ENCODE measurements around the gene RPS16.

RPS16 gene

GRCh38 chr19:39408392-39409207 is 27.1 kb downstream of the RPS16 start:
- no peak for DNase-seq (ENCODE audit: low read depth in 1 of 2, low spot score in 1 of 2)

GRCh38 chr19:39407660-39408391 is 27.9 kb downstream of the RPS16 start:
- DNase-seq (ENCODE audit: low read depth in 1 of 2, low spot score in 1 of 2): no peak

GRCh38 chr19:39407410-39407659 is 28.4 kb downstream of the RPS16 start:
- DNase-seq (ENCODE audit: low read depth in 1 of 2, low spot score in 1 of 2): no peak

- DNase-seq (ENCODE audit: low read depth in 1 of 2, low spot score in 1 of 2): peak; percentile 78 to 82
Measured at GRCh38 chr19:39406656-39407409, 28.9 kb downstream of the RPS16 start, which contains the start of gene ZFP36. TSS of gene ZFP36 (plus strand) at chr19:39406847. CDS start at chr19:39406905, 58 bp downstream.

GRCh38 chr19:39405958-39406655 is 29.6 kb downstream of the RPS16 start:
- DNase-seq (ENCODE audit: low read depth in 1 of 2, low spot score in 1 of 2): peak; percentile 65 to 80

- no peak for DNase-seq (ENCODE audit: low read depth in 1 of 2, low spot score in 1 of 2)
Measured at GRCh38 chr19:39405261-39405957, 30.3 kb downstream of the RPS16 start.

GRCh38 chr19:39403331-39404312 is 32.1 kb downstream of the RPS16 start:
- peak; percentile 84 to 93 for DNase-seq (ENCODE audit: low read depth in 1 of 2, low spot score in 1 of 2)

GRCh38 chr19:39402346-39403300 is 33.1 kb downstream of the RPS16 start:
- peak in 1 of 2 donors; percentile 82 for DNase-seq (ENCODE audit: low read depth in 1 of 2, low spot score in 1 of 2)

- peak in 1 of 2 donors; percentile 69 for DNase-seq (ENCODE audit: low read depth in 1 of 2, low spot score in 1 of 2)
Measured at GRCh38 chr19:39401549-39402345, 34.0 kb downstream of the RPS16 start.

- no peak for DNase-seq (ENCODE audit: low read depth in 1 of 2, low spot score in 1 of 2)
Measured at GRCh38 chr19:39401070-39401548, 34.6 kb downstream of the RPS16 start.

- DNase-seq (ENCODE audit: low read depth in 1 of 2, low spot score in 1 of 2): no peak
Measured at GRCh38 chr19:39400061-39400460, 35.7 kb downstream of the RPS16 start.

GRCh38 chr19:39399668-39400050 is 36.1 kb downstream of the RPS16 start:
- no peak for DNase-seq (ENCODE audit: low read depth in 1 of 2, low spot score in 1 of 2)

- DNase-seq (ENCODE audit: low read depth in 1 of 2, low spot score in 1 of 2): peak in 1 of 2 donors; percentile 59
Measured at GRCh38 chr19:39398297-39398864, 37.4 kb downstream of the RPS16 start.

- peak; percentile 91 to 92 for DNase-seq (ENCODE audit: low read depth in 1 of 2, low spot score in 1 of 2)
Measured at GRCh38 chr19:39397360-39398296, 38.1 kb downstream of the RPS16 start.

- peak; percentile 82 to 95 for DNase-seq (ENCODE audit: low read depth in 1 of 2, low spot score in 1 of 2)
Measured at GRCh38 chr19:39390751-39391437, 44.9 kb downstream of the RPS16 start, which contains the start of the genes MED29 and PAF1. TSS of gene MED29 (plus strand) at chr19:39391378. CDS start at chr19:39391423, 45 bp downstream. TSS of gene PAF1 (minus strand) at chr19:39391106. CDS start at chr19:39390864, 242 bp downstream.

Data from activated CD4-positive, alpha-beta T cell treated with anti-CD3 and anti-CD28 coated beads, Interleukin-2, amount 50 U/mL, for 24 hours (primary cell).